Transverse colon (tissue), 4 donors: Measurements from ENCODE around the gene PPM1F. TPM values are rescaled to one million over a fixed set of nuclear protein-coding genes. Genes with fewer than 3 reads are reported as not detected.

Experiments used
- DNase-seq: peaks from one replicate; pipeline ENCODE4 v3.0.0-alpha.2; 2019
- H3K27ac ChIP-seq, 4 donors: fragments of 200-600 bp; sonication (generic); 2 replicates each; pipeline ENCODE4 v1.5.1; 2016 to 2018; ENCODE audit warnings: inconsistent platforms in 4 of 4
- H3K27me3 ChIP-seq: fragments of 200-600 bp; sonication (generic); 2 replicates; pipeline ENCODE4 v1.5.1; 2017; ENCODE audit warnings: inconsistent platforms
- H3K36me3 ChIP-seq, 4 donors: fragments of 200-600 bp; sonication (generic); 2 replicates each; pipeline ENCODE4 v1.5.1; 2017 to 2019; ENCODE audit warnings: inconsistent platforms in 4 of 4
- H3K4me1 ChIP-seq, 4 donors: fragments of 200-600 bp; sonication (generic); 2 replicates each; pipeline ENCODE4 v1.5.1; 2017 to 2020; ENCODE audit warnings: inconsistent platforms in 4 of 4
- H3K4me3 ChIP-seq, 4 donors: fragments of 200-600 bp; sonication (generic); 1 replicate in 1 of 4; 2 replicates in 3 of 4; pipeline versions ENCODE4 v1.5.1 to v1.6.1; 2017 to 2019; ENCODE audit warnings: inconsistent platforms in 4 of 4
- H3K9me3 ChIP-seq, 2 donors: fragments of 200-600 bp; sonication (generic); 2 replicates each; pipeline ENCODE4 v1.5.1; 2017 to 2019; ENCODE audit warnings: inconsistent platforms in 2 of 2
- CTCF ChIP-seq, 5 experiments: fragments of 200-600 bp in 3 of 5; fragments of 450-650 bp in 2 of 5; sonication (generic) in 3 of 5; IDR thresholded peaks; 1 replicate in 2 of 5; 2 replicates in 3 of 5; pipeline ENCODE4 v1.5.1; 2016 to 2017; ENCODE audit warnings: antibody characterized with exemption in 5 of 5, inconsistent platforms in 3 of 5, mild to moderate bottlenecking in 2 of 5, moderate library complexity in 1 of 5
- EP300 ChIP-seq: sonication (generic); formaldehyde crosslinking; IDR thresholded peaks from one replicate; pipeline ENCODE4 v1.6.1; 2017; ENCODE audit warnings: antibody characterized with exemption, low read depth
- POLR2A ChIP-seq: fragments of 450-650 bp; IDR thresholded peaks from one replicate; pipeline ENCODE4 v1.6.1; 2016; ENCODE audit warnings: antibody characterized with exemption, mild to moderate bottlenecking, moderate library complexity
- POLR2AphosphoS5 ChIP-seq, 3 donors: sonication (generic); formaldehyde crosslinking; IDR thresholded peaks; one replicate each; pipeline ENCODE4 v1.6.1; 2016; ENCODE audit warnings: antibody characterized with exemption in 3 of 3
- WGBS, 2 donors: methylation state at CpG; one replicate each; pipeline ENCODE4 v1.1.5; 2018; ENCODE audit warnings: low coverage in 1 of 2; 5-methylcytosine and 5-hydroxymethylcytosine counted together
- in situ Hi-C, 4 donors: fragments of 200-750 bp; cut with MboI; loops; one replicate each; pipeline versions ENCODE4 v1.15.0 to v1.15.1; 2017; ENCODE audit warnings: low sequenced_read_pairs in 3 of 4, low pct_ligation_motif_present in 1 of 4, low pct_unique_long_range_greater_than_20kb in 1 of 4
- intact Hi-C: fragments of 100-400 bp; cut with DNase I; formaldehyde crosslinking; loops from one replicate; pipeline ENCODE4 v1.15.1; 2023; ENCODE audit warnings: low total_unique reads
- total RNA-seq, 4 donors: library from RNA; depleted of rRNA; stranded (reverse); fragments of >200 nt; gene quantifications; one replicate each; pipeline ENCODE4 v1.1.0, GENCODE V29; 2016

The PPM1F gene
- total RNA-seq, 4 donors from 2014 or later = 11.2 to 18.7 (median 14.9) TPM

- Histone ChIP-seq H3K4me3 (no peak overlapping the region), H3K9me3 (no peaks in the 10 kb centered on the region), H3K4me1 (peaks cover 10 to 44% (median 14%) of the 10 kb centered on the region in 4 donors), H3K27me3 (no peaks in the 10 kb centered on the region), H3K36me3 (no peaks in the 10 kb centered on the region), H3K27ac (peak overlapping the region in 1 of 4 donors; percentile 97)
- WGBS, 2 donors = 87% methylated on average over 7 of the region's 7 CpGs; no CpG with 5 or more reads in 1 of the 2 donors
- intact Hi-C loops = loop anchor here (5.0 kb wide), 1 partner anchor 238 kb away; no protein-coding TSS in a partner anchor
- TF ChIP-seq EP300 = no peak
- TF ChIP-seq CTCF (IDR thresholded peaks at IDR 0.05) = no peak
- no peak for DNase-seq
- in situ Hi-C loops = loop anchor here in 2 of 4 donors (10.0 to 25.0 kb wide), 2 partner anchors 230 to 233 kb away; no protein-coding TSS in a partner anchor
Observed at GRCh38 chr22:21944871-21945270, 7.8 kb downstream of the PPM1F start.

- DNase-seq = no peak
- peak overlapping the region; percentile 91 to 97 (median 94) for H3K27ac ChIP-seq
- WGBS, 2 donors = 93% methylated on average over 18 of the region's 18 CpGs; no CpG with 5 or more reads in 1 of the 2 donors
- in situ Hi-C loops (loop anchor here in 2 of 4 donors (10.0 to 25.0 kb wide), 2 partner anchors 229 to 232 kb away; no protein-coding TSS in a partner anchor), intact Hi-C loops (no loop called here)
- H3K36me3 ChIP-seq = no peaks in the 10 kb centered on the region
- no peaks in the 10 kb centered on the region for H3K9me3 ChIP-seq
- TF ChIP-seq POLR2AphosphoS5 (IDR thresholded peaks at IDR 0.05) = no peak
- TF ChIP-seq EP300 = no peak
- no peak for TF ChIP-seq CTCF (IDR thresholded peaks at IDR 0.05)
- TF ChIP-seq POLR2A = no peak
- no peaks in the 10 kb centered on the region for H3K27me3 ChIP-seq
- H3K4me3 ChIP-seq = no peak overlapping the region
- peaks cover 12 to 53% (median 21%) of the 10 kb centered on the region in 4 donors for H3K4me1 ChIP-seq
Observed at GRCh38 chr22:21943571-21944448, 8.8 kb downstream of the PPM1F start.

- 59 to 70% methylated on average over 5 to 19 of the region's 19 CpGs for WGBS, 2 donors
- Histone ChIP-seq H3K27me3 (no peaks in the 10 kb centered on the region), H3K36me3 (no peaks in the 10 kb centered on the region), H3K9me3 (no peaks in the 10 kb centered on the region), H3K27ac (peak overlapping the region; percentile 91 to 97 (median 94)), H3K4me3 (no peak overlapping the region), H3K4me1 (peaks cover 13 to 55% (median 26%) of the 10 kb centered on the region in 4 donors)
- intact Hi-C loops (no loop called here), in situ Hi-C loops (loop anchor here in 2 of 4 donors (10.0 to 25.0 kb wide), 2 partner anchors 228 to 230 kb away; no protein-coding TSS in a partner anchor)
- peak; percentile 52 for DNase-seq
- peak; percentile 7 to 50 (median 39) for TF ChIP-seq POLR2AphosphoS5 (IDR thresholded peaks at IDR 0.05)
- TF ChIP-seq POLR2A = no peak
Observed at GRCh38 chr22:21942407-21943343, 10.0 kb downstream of the PPM1F start.

- no peaks in the 10 kb centered on the region for H3K9me3 ChIP-seq
- intact Hi-C loops (no loop called here), in situ Hi-C loops (loop anchor here in 2 of 4 donors (10.0 to 25.0 kb wide), 2 partner anchors 227 to 230 kb away; no protein-coding TSS in a partner anchor)
Observed at GRCh38 chr22:21941921-21942320, 10.7 kb downstream of the PPM1F start.

More at GRCh38 chr22:21941921-21942320, 10.7 kb downstream of the PPM1F start:
- peak overlapping the region; percentile 91 to 97 (median 94) for H3K27ac ChIP-seq
- no peak for DNase-seq
- 86 to 100% methylated on average over 1 to 8 of the region's 8 CpGs for WGBS, 2 donors
- H3K4me1 ChIP-seq = peaks cover 21 to 56% (median 30%) of the 10 kb centered on the region in 4 donors
- H3K27me3 ChIP-seq = no peaks in the 10 kb centered on the region
- no peak overlapping the region for H3K4me3 ChIP-seq
- TF ChIP-seq POLR2A (no peak), CTCF (IDR thresholded peaks at IDR 0.05) (no peak)
- H3K36me3 ChIP-seq = no peaks in the 10 kb centered on the region
